HL-60/S4 treated with phorbol 12-myristate 13-acetate at 8.2 ng/mL for 4 days and 3 days (cell line): ENCODE results near the gene DAPL1.

ENCODE experiments used
- in situ Hi-C: fragments of 300-500 bp; cut with MboI; formaldehyde crosslinking; loops from 2 replicates; pipeline ENCODE4 v1.15.0; 2022; ENCODE audit warnings: low sequenced_read_pairs

Gene DAPL1

GRCh38 chr2:158795195-158795924, at the start of gene DAPL1:
Gene DAPL1 (plus strand): TSS chr2:158795317. CDS start chr2:158795373, 56 bp downstream.
- in situ Hi-C loops, result no loop called here

- in situ Hi-C loops, result loop anchor here (25.0 kb wide), 1 partner anchor 1234 kb away; no protein-coding TSS in a partner anchor
Measured at GRCh38 chr2:158745866-158746382, 49.2 kb upstream of the DAPL1 start.

- in situ Hi-C loops, result loop anchor here (25.0 kb wide), 1 partner anchor 1234 kb away; no protein-coding TSS in a partner anchor
Measured at GRCh38 chr2:158746488-158746887, 48.6 kb upstream of the DAPL1 start.

GRCh38 chr2:158747281-158747680, 47.8 kb upstream of the DAPL1 start:
- in situ Hi-C loops, result loop anchor here (25.0 kb wide), 1 partner anchor 1235 kb away; no protein-coding TSS in a partner anchor

GRCh38 chr2:158748926-158749590, 46.1 kb upstream of the DAPL1 start:
- in situ Hi-C loops, result loop anchor here (25.0 kb wide), 1 partner anchor 1237 kb away; no protein-coding TSS in a partner anchor

GRCh38 chr2:158750458-158751125, 44.5 kb upstream of the DAPL1 start:
- in situ Hi-C loops, result loop anchor here (10.0 kb wide), 1 partner anchor 726 kb away; no protein-coding TSS in a partner anchor

- in situ Hi-C loops, result loop anchor here (10.0 kb wide), 1 partner anchor 729 kb away; no protein-coding TSS in a partner anchor
Measured at GRCh38 chr2:158753641-158754611, 41.2 kb upstream of the DAPL1 start.

GRCh38 chr2:158755310-158756087, 39.6 kb upstream of the DAPL1 start:
- in situ Hi-C loops, result loop anchor here (10.0 kb wide), 1 partner anchor 731 kb away; no protein-coding TSS in a partner anchor

GRCh38 chr2:158756331-158756730, 38.8 kb upstream of the DAPL1 start:
- in situ Hi-C loops, result loop anchor here (10.0 kb wide), 1 partner anchor 732 kb away; no protein-coding TSS in a partner anchor

- in situ Hi-C loops, result loop anchor here (10.0 kb wide), 1 partner anchor 732 kb away; no protein-coding TSS in a partner anchor
Measured at GRCh38 chr2:158756976-158757375, 38.1 kb upstream of the DAPL1 start.

GRCh38 chr2:158760887-158761286, 34.2 kb upstream of the DAPL1 start:
- in situ Hi-C loops, result no loop called here

- in situ Hi-C loops, result no loop called here
Measured at GRCh38 chr2:158761621-158762020, 33.5 kb upstream of the DAPL1 start.

GRCh38 chr2:158762336-158762735, 32.8 kb upstream of the DAPL1 start:
- in situ Hi-C loops, result no loop called here

- in situ Hi-C loops, result no loop called here
Measured at GRCh38 chr2:158766524-158766923, 28.6 kb upstream of the DAPL1 start.

- in situ Hi-C loops, result no loop called here
Measured at GRCh38 chr2:158772306-158773078, 22.6 kb upstream of the DAPL1 start.

GRCh38 chr2:158773121-158773520, 22.0 kb upstream of the DAPL1 start:
- in situ Hi-C loops, result no loop called here

GRCh38 chr2:158774681-158775080, 20.4 kb upstream of the DAPL1 start:
- in situ Hi-C loops, result no loop called here
